HUDEP-2 (cell line): Measurements from ENCODE around the gene CEMP1.
A peak's percentile ranks its signal among the peaks of the same experiment; 100 is the strongest.

Source experiments
- DNase-seq, 76 experiments: peaks; one replicate each; lab custom pipeline; 2025; ENCODE audit not compliant: unreplicated experiment in 76 of 76; lab: John Stamatoyannopoulos, UW

The CEMP1 gene

DNA sequence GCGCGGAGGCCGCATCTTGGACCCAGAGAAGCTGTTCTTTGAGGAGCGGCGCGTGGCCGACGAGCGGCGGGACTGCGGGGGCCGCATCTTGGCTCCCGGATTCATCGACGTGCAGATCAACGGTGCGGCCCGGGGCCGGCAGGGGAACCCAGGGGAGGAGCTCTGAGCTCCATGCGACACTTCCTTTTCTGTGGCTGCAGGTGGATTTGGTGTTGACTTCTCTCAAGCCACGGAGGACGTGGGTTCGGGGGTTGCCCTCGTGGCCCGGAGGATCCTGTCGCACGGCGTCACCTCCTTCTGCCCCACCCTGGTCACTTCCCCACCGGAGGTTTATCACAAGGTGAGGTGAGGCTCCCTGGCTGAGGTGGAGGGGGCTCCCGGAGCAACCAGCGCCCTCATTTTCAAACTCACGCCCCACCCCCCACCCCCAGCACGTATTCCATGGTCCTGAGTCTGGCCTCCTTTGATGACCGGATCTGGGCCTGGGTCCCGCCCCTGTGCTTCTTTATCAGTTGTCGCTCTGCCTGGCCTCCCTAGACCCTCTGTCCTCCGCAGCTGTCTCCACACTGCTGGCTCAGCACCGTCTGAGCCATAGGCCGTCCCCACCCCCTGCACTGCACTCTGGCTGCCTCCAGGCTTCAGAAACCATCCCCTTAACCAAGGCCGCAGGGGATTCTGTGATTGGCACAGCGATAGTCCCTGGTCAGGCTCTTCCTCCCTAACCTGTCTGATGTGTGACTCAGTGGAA, 10.2 kb downstream of the CEMP1 start:
- peak in 10 of 76 experiments; percentile 12 to 29 (median 18) for DNase-seq

DNA sequence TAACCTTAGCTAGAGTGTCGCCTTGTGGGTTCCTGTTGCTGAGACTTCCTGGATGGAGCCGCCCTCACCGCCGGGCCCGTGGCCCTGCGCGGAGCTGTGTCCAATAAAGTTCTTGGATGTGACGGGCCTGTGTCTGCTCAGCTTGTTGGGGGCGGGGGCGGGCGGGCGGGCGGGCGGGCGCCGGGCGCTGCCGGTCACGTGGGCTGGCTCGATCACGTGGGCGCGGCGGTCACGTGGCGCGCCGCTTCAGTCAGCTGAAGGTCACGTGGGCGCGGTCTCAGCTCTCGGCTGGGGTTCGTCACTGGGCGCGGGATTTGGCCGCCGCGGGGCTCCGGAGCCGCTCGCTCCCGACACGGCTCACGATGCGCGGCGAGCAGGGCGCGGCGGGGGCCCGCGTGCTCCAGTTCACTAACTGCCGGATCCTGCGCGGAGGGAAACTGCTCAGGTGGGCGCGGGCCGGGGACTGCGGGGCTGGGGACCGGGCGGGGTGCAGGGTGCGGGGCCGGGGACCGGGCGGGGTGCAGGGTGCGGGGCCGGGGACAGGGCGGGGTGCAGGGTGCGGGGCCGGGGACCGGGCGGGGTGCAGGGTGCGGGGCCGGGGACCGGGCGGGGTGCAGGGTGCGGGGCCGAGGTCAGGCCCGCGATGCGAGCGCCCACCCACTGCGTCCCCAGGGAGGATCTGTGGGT, 11.0 kb downstream of the CEMP1 start, which contains the start of gene AMDHD2:
TSS of gene AMDHD2 (plus strand) at position 275 of the 687 bp plus-strand sequence. CDS start at position 363, 88 bp downstream.
- DNase-seq, result peak in 73 of 76 experiments; percentile 33 to 90 (median 82)

DNA sequence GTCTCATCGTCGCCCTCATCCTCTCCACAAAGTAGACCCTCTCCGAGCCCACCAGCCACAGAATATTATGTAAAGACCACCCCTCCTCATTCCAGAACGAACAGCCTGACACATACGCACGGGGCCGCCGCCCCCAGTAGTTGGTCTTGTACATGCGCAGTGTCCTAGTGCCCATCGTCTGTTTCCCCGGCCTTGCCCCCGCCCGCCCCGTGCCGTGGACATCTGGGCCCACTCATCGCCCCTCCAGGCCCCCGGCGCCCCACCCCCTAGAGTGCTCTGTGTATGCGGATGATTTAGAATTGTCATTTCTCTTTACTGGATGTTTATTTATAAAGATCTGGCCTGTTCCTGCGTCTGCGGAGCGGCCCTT, 11.5 kb downstream of the CEMP1 start:
- no peak for DNase-seq

DNA sequence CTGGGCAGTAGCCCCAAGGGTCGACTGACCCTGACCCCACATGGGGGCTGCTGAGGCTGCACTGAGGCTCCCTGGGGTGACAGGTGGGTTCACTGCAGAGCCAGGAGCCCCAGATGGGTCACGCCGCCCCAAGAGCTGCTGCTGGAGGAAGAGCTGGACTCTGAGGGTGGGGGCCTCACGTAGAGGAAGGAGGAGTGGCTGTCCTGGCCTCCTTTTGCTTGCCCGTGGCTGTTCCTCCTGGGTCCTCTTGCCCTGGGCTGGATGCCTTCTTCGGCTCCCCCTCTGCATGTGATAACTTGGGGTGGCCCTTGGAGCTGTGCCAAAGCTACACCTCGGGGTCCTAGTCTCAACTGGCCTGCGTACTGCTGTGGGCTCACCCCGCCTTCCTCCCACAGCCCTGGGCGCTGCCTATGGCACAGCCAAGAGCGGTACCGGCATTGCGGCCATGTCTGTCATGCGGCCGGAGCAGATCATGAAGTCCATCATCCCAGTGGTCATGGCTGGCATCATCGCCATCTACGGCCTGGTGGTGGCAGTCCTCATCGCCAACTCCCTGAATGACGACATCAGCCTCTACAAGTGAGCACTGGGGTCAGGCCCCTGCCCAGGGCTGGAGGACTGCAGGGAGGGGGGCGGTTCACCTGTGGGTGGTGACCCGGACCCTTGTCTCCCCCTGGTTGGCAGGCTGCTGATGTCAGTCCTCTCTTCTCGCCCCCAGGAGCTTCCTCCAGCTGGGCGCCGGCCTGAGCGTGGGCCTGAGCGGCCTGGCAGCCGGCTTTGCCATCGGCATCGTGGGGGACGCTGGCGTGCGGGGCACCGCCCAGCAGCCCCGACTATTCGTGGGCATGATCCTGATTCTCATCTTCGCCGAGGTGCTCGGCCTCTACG, 12.1 kb downstream of the CEMP1 start:
- no peak for DNase-seq

DNA sequence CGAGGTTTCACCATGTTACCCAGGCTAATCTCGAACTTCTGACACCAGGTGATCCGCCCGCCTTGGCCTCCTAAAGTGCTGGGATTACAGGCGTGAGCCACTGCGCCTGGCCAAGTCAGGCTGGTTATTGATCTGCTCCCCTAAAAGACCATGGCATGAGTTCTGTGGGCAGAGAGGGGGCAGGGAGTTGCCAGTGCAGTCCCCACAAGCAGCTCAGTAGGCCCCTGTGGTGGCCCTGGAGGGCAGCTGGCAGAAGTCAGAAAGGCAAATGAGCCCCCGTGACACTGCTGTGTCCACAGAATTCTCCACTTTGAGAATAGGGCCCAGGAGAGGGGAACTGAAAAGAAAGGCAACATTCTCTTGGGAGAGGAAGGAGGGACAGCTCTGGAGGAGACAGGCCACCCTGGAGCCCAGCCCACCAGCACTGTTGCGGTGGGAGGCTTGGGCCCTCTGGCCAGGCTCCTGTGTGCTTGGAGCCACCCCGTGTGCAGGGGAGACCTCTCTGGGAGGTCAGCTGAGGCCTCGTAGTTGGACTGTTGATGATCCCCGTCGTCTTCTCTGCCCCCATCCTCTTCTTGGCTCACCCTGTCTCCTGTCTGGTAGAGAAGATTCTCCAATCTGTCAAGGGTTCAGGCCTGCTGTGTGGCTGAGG, 13.1 kb downstream of the CEMP1 start:
- no peak for DNase-seq

DNA sequence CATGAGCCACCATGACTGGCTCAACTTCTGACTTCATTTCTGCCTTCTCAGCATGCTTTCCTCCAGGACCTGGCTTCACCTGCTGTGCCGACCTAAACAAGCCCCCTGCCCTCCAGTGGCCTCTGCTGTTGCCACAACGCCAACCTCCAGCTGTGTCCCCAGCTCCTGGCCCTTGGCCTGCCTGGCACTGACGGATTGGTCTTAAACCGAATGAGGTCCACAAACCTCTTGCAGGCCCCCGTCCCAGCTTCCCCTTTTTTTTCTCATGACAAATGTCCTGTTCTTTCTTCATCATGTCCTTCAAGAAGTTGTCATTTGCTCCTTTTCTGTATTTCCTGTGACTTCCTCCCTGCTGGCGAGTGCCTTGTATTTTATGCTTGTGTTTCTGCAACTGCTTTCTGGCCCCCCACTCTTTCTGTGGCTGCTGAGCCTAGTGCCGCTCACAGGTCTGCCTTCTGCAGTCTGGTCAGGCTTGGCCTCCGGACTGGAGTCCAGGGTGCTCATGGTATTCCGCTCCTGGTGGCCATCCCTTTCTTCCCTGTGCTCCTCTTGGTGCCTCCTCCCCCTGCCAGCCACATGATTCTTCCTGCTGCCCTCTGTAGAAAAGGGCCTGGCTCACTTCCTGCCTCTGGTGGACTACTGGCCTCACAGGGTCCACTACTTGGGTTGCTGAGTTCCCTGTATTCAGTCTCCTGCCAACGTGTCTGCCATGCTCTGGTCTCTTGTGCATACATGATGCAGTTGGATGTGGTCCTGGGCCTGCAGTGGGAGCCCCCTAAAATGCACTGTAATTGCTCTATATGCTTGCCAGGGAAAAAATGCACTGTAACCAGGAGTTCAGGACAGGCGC, 14.6 kb downstream of the CEMP1 start:
- no peak for DNase-seq

DNA sequence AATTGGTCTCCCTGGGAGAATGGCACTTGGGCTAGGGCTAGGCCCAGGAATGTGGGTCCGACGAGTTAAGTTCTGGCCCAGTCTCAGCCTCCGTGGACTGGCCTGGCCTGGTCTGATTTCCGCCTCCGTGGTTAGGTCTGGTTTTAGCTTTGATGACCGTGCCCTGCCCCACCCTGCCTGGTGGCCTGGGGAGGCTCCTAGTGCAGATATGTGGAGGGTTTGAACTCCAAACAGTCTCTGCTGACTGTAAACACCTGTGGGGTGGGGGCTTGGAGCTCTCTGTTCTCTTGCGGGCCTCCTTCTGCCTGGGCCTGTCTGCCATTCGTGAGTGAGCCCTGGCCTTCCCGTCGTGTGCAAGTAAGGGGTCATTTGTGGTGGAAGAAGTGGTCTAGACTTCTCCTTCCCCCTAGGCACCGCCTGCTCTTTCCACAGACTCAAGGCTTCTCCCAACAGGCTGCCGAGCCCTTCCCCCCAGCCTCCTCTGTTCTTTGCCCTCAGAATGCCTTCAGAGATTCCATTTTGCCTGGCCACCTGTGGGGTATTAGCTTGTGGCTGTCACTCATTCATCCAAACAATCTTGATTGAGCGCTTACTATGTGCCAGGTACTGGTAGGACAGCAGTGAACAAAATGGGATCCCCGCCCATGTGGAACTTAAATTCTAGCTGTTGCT, 15.9 kb downstream of the CEMP1 start:
- peak in 25 of 76 experiments; percentile 13 to 47 (median 27) for DNase-seq

DNA sequence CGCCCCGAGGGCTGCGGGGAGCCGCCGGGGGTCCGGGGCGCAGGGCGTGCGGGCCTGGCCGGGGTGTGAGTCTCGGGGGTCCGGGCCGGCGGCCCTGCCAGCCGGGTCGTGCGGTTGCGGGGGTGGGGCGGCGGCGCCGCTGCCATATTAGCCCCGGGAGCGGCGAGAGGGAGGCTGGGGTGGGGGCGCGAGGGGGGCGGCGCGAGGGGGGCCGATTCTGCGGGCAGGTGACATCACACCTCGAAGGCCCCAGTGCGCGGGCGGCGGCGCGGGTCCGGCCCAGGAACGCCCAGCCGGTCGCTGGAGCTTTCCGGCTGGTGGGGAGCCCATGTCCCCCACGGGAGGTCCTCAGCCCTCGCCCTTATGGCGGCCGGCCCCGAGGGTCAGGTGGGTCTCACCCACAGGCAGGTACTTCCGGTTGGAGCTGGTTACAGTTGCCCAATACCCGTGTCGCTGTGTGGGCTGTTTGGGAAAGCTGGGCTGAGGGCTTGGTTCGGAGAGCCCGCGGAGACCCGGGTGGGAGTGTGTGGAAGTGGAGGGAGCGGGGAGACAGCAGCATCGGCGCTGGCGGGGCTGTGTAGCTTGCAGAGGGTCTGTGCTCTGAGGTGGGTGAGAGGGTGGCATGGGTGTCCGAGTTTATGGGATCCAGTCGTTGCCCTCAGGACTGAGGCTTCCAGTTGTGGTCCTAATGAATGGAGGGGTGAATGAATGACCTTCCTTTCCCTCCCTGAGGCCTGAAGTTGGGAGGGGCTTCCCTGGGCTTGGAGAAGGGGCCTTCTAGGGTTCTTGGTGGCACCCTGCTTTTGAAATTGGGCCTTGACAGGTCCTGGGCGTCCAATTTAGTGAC, 16.7 kb downstream of the CEMP1 start:
- DNase-seq, result no peak

DNA sequence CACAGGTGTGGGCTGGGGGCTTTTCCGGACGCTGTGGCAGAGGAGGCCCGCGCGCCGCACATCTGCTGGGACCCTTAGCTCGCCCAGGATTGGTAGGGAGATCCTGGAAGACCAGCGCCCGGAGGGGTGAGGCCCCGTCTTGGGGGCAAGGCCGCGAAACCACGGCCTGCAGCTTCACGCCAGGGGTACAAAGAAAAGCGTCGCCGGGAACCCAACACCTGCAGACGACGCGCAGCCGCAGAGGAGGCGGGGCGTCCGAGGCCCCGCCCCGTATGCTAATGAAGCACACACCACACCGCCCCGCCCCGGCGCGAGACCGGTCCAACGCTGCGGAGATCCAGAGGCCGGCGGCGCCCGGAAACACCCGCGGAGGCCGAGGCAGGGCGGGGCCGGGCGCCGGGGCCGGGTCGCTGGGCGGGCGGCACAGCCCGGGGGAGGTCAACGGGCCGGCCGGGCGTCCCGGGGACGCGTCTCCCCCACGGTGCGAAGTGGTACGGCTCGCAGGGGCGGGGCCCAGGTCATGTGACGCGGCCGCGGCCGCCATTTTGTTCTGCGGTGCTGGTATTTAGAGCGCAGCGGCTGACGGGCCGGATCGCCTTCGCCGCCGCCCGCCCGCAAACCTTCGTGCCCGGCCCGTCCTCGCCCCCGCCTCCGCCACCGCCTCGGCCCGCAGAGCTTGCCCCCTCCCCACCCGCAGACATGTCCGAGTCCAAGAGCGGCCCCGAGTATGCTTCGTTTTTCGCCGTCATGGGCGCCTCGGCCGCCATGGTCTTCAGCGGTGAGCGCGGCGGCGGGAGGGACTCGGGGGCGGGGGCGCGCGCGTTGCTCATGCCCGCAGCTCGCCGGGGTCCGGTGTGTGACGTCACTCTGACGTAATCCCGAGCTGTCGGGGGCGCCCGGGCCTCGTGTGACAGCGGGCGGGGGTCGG, 17.5 kb downstream of the CEMP1 start, which contains the start of gene ATP6V0C:
TSS of gene ATP6V0C (plus strand) at position 548 of the 928 bp plus-strand sequence. CDS start at position 700, 152 bp downstream.
- DNase-seq, result peak in 72 of 76 experiments; percentile 46 to 97 (median 88)

DNA sequence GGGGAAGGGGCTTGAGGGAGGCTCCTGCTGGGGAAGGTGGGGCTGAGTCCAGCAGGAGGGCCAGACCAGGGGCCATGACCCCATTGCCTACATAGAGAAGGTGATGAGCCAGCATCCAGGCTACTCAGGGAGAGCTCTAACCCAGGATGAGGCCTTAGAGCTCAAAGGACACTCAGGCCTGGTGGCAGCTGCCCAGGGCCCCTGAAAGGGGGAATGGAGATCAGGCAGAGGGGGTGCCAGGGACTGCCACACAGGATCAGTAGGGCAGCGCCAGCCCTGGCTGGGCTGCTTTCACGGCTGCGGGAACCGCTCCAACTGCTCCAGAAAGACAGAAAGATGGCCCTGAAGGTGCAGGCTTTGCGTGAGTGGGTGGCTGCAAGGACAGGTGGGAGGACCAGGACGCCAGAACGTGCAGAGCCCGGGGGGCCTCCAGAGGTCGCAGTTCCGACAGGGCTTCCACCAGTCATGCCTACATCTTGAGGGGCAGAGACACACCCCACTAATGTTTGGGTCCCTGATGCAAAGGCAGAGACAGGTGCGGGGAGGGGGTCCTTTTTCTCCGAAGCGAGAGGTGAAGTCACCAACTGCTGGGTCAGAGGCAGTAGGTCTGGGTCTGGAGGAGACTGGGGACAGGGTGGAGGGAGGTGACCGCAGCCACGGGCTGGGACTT, 18.3 kb downstream of the CEMP1 start:
- DNase-seq, result peak in 2 of 76 experiments; percentile 5 to 11

DNA sequence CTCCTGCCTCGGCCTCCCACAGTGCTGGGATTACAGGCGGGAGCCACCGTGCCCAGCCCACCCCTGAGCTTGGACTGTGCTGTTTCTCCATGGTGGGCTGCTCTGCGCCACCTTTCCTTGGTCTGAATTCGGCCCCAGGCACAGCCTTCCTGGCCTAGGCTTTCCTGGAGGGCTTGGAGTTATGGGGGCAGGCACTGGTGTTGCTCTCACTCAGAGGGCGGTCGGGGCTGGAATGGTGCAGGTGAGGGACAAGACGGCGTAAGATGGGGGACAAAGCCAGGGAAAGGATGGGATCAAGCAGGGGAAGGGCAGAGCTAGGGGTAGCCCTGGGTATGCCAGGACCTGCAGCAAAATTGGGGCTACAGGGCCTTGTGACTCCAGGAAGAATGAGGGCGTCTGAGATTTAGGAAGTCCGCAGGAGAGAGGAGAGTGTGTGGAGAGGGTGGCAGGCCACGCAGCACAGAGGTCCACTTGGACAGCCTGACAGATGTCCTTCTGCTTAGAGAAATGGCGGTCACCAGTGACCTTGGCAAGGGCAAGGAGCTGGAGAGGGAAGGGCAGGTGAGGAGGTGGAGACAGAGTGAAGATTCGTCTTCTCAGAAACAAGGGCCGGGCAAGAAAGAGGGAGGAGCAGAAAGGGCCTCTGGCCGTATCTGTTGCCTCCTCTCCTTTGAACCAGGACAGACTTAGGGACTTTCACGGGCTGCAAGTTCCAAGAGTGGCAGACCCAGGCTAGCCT, 19.0 kb downstream of the CEMP1 start:
- DNase-seq, result no peak

DNA sequence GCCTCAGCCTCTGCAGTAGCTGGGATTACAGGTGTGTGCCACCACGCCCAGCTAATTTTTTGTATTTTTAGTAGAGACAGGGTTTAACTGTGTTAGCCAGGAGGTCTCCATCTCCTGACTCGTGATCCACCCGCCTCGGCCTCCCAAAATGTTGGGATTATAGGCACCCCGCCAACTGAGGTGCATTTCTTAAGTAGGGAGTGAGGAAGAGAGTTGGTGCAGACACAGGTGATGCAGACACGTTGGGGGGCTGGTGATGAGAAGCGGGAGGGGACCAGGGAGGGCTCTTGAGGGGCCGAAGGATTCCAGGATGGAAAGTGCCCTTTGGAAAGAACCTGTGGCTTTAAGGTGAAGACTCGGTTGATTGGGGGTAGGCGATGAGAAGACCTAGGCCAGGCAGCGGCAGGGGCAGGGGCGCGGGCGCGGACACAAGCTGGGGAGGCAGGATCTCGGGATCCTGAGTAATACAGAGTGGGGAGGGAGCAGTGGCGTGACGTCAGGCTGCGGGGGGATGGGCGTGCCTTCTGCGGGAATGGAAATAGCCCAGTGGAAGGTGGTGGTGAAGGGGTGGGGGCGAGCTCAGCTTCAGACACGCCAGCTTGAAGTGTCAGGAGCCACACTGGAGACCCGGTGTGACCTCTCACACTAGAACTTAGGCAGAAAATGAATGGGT, 19.9 kb downstream of the CEMP1 start:
- DNase-seq, result no peak

DNA sequence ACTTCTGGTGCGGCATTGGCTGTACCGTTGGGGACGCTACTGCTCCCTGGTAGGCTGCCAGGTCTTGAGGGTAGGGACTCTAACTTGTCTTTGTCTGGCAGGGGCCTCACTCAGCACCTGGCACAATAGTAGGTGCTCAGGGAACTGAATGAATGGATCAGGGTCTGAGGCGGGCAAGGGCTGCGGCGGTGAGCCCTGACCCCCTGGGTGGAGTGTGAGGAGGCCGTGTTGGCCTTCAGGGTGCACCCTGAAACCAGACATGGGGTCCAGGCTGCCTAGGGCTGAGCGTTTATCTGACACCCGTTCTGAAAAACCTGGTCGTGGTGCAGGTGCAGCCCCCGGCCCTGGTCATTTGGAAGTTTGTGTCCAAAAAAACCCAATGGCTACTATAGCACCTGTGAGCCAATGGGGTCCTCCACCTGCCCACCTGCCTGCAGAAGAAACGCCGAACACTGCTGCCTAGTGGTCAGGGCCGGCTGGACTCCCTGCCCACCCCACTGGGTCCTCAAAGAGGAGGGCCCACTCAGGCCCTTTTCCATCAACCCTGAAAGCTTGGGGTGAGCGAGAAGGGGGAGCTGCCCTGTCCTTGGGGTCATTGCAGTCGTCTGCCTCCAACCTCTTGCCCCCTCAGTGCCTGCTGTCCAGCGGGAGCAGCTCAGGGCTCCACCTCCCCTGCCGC, 22.3 kb downstream of the CEMP1 start:
- DNase-seq, result no peak

DNA sequence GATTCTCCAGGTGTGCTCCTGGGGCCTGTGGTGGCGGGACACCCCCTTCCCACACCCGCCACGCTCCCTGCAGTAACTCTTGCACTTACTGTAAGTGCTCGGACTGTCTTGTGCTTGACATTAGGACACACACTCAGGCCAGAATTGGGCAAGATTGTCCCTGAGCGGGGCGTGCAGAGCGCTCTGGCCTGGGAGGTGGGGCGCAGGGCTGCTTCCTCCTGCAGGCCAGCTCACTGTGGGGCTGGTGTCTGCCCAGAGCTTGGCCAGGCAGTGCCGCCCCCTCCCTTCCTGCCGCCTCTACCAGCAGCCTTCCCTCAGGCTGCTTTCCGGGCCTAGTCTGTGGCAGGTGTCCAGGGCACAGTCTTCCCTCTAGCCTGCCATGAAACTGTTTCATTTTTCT, 23.5 kb downstream of the CEMP1 start:
- no peak for DNase-seq
